HEK293T (cell line): Measurements from ENCODE around the gene KIAA1671.

Experiments
- ARNT ChIP-seq: fragments of 450-650 bp; IDR thresholded peaks from 2 replicates; pipeline ENCODE4 v1.6.1; 2017; ENCODE audit warnings: mild to moderate bottlenecking
- ELF4 ChIP-seq: fragments of 450-650 bp; IDR thresholded peaks from 2 replicates; pipeline ENCODE4 v1.6.1; 2017; ENCODE audit warnings: antibody characterized with exemption
- FOXK2 ChIP-seq: fragments of 450-650 bp; IDR thresholded peaks from 2 replicates; pipeline ENCODE4 v1.6.1; 2016; ENCODE audit warnings: mild to moderate bottlenecking
- HDGF ChIP-seq: fragments of 450-650 bp; IDR thresholded peaks from 2 replicates; pipeline ENCODE4 v1.6.1; 2017; ENCODE audit warnings: antibody characterized with exemption, borderline replicate concordance
- L3MBTL2 ChIP-seq: fragments of 450-650 bp; conservative IDR thresholded peaks from 2 replicates; pipeline ENCODE4 v1.6.1; 2016; ENCODE audit warnings: mild to moderate bottlenecking
- LEF1 ChIP-seq: fragments of 450-650 bp; IDR thresholded peaks from 2 replicates; pipeline ENCODE4 v1.6.1; 2017; ENCODE audit warnings: mild to moderate bottlenecking, borderline replicate concordance
- NFRKB ChIP-seq: fragments of 450-650 bp; IDR thresholded peaks from 2 replicates; pipeline ENCODE4 v1.6.1; 2016; ENCODE audit warnings: mild to moderate bottlenecking, moderate library complexity
- PKNOX1 ChIP-seq: fragments of 450-650 bp; IDR thresholded peaks from 2 replicates; pipeline ENCODE4 v1.6.1; 2016
- SP1 ChIP-seq: fragments of 450-650 bp; IDR thresholded peaks from 2 replicates; pipeline ENCODE4 v1.6.1; 2017
- SUZ12 ChIP-seq: fragments of 450-650 bp; IDR thresholded peaks from 2 replicates; pipeline ENCODE4 v1.6.1; 2016; ENCODE audit warnings: mild to moderate bottlenecking
- TARDBP ChIP-seq: fragments of 450-650 bp; IDR thresholded peaks from 2 replicates; pipeline ENCODE4 v1.6.1; 2016
- ZNF384 ChIP-seq: fragments of 450-650 bp; IDR thresholded peaks from 2 replicates; pipeline ENCODE4 v1.6.1; 2016

- TF ChIP-seq TARDBP (no peak), ARNT (no peak), FOXK2 (no peak), HDGF (no peak), SP1 (no peak), L3MBTL2 (no peak), NFRKB (no peak), PKNOX1 (no peak), ZNF384 (no peak), ELF4 (no peak), LEF1 (no peak), SUZ12 (no peak)
These were observed 132.6 kb downstream of the KIAA1671 start for GRCh38 chr22:25085156-25085555.
